RCC 7860 (cell line): Measurements from ENCODE around the gene LTB4R2.

ENCODE experiments used
- DNase-seq: peaks from one replicate; pipeline ENCODE4 v3.0.0-alpha.2; 2015; ENCODE audit warnings: low spot score
- FAIRE-seq: peaks from 2 replicates; lab custom pipeline; 2012; peaks lifted over from hg19 to GRCh38; lab: Jason Lieb, UNC

The LTB4R2 gene

GRCh38 chr14:24297190-24297964 lies 12.6 kb upstream of the LTB4R2 start:
- DNase-seq: peak; percentile 19

GRCh38 chr14:24298892-24299254 lies 11.1 kb upstream of the LTB4R2 start:
- DNase-seq: peak; percentile 59
- FAIRE-seq: no peak

More at GRCh38 chr14:24297190-24297964, 12.6 kb upstream of the LTB4R2 start:
- FAIRE-seq: no peak

DNA sequence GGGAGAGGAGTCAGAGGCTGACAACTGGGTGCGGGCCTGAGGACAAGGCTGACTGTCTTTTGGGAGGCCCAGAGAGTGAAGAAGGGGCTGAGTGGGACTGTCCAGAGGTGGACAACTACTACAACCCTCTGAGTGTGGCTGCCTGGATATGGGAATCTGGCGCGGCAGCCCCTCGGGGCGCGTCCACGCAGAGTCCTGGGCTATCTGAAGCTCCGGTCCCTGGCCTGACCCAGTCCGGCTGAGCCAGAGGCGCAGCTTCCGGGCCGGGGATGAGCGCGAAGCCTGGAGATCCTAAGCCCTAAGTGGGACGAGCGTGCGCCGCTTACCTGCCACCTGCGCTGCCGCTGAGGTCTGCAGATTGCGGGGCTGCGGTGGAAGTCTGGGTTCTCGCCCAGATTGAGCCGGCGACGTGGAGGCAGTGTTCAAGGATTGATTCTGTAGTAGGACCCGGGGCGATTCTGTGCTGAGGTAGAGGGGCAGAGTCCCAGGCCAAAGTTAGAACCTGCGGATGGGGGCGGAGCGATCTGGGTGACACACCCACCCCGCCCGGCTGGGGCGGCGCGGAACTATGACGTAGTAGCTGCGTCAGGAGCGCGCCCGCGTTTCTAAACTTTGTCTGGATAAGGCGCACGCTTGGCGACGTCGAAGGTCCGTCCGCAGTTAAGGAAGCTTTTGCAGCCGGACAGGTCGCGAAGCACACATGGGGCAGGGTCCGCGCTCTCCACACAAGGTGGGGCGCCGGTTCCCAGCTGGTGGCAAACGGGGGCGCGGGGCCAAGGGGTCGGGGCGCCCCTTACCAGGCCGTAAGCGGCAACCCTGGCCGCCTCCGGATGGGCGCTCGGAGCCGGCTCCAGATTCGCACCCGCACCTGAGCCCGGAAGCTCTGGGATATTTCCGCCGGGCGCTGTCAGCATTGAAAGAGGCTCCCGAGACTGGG lies 10.4 kb upstream of the LTB4R2 start, which contains the start of the genes DHRS1 and NOP9:
TSS of gene DHRS1 (minus strand) at position 526 of the 937 bp plus-strand sequence. CDS start 674 bp downstream, outside the sequence.
TSS of gene NOP9 (plus strand) at position 596 of the 937 bp plus-strand sequence. CDS start at position 701, 105 bp downstream.
- no peak for FAIRE-seq
- DNase-seq: peak; percentile 46

GRCh38 chr14:24300326-24300980 lies 9.5 kb upstream of the LTB4R2 start:
- FAIRE-seq: no peak

GRCh38 chr14:24304019-24304387 lies 5.9 kb upstream of the LTB4R2 start:
- DNase-seq (no peak), FAIRE-seq (no peak)

More at GRCh38 chr14:24300326-24300980, 9.5 kb upstream of the LTB4R2 start:
- no peak for DNase-seq

GRCh38 chr14:24307156-24307574 lies 2.8 kb upstream of the LTB4R2 start:
- FAIRE-seq (no peak), DNase-seq (no peak)

DNA sequence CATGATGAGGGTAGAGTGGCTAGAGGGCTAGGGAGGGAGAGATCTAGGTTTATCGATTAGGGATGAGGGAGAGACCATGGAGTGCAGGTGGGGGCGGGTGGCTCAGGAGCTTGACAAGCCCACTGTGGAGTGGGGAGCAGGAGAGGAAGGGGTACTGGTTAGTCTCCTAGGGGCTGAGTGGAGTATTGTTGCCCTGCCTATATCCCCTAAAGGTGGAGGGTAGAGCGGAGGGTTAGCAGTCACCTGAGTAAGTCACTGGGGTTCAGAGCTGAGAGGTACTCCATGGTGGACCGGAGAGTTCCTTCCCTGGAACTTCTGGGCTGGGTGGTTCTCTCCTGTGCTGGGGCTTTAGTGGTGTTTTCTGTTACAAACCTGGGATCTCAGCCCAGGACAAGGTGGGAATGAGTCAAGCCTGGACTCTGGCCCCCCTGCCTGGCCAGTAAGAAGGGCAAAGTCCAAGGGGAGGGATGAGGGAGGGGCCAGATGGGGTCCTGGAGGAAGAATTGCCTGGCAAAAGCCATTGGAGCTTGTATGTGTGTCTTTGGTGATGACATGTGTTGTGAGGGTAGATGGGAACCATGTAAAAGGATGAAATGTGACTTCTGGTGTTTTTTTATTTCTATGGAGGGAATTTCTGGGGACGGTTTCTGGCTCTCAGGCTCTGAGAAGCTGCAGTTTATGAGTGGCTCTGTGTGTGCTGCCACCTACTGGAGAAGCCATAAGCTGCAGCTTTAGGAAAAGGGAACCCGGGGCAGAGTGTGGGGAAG lies 2.2 kb upstream of the LTB4R2 start, which contains the start of gene CIDEB:
TSS of gene CIDEB (minus strand) at position 403 of the 767 bp plus-strand sequence. CDS start at position 284, 119 bp downstream.
- peak; percentile 24 for DNase-seq
- FAIRE-seq: no peak

- DNase-seq (no peak), FAIRE-seq (no peak)
Measured at GRCh38 chr14:24308342-24309124, 1.4 kb upstream of the LTB4R2 start.

- DNase-seq (no peak), FAIRE-seq (no peak)
Measured at GRCh38 chr14:24310265-24310645, 315 bp downstream of the LTB4R2 start.

DNA sequence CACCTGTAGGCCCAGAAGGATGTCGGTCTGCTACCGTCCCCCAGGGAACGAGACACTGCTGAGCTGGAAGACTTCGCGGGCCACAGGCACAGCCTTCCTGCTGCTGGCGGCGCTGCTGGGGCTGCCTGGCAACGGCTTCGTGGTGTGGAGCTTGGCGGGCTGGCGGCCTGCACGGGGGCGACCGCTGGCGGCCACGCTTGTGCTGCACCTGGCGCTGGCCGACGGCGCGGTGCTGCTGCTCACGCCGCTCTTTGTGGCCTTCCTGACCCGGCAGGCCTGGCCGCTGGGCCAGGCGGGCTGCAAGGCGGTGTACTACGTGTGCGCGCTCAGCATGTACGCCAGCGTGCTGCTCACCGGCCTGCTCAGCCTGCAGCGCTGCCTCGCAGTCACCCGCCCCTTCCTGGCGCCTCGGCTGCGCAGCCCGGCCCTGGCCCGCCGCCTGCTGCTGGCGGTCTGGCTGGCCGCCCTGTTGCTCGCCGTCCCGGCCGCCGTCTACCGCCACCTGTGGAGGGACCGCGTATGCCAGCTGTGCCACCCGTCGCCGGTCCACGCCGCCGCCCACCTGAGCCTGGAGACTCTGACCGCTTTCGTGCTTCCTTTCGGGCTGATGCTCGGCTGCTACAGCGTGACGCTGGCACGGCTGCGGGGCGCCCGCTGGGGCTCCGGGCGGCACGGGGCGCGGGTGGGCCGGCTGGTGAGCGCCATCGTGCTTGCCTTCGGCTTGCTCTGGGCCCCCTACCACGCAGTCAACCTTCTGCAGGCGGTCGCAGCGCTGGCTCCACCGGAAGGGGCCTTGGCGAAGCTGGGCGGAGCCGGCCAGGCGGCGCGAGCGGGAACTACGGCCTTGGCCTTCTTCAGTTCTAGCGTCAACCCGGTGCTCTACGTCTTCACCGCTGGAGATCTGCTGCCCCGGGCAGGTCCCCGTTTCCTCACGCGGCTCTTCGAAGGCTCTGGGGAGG lies 985 bp downstream of the LTB4R2 start, which contains the start of gene LTB4R:
TSS of gene LTB4R (plus strand) at position 857 of the 959 bp plus-strand sequence. CDS start 4,150 bp downstream, outside the sequence.
- FAIRE-seq: no peak
- DNase-seq: no peak

- no peak for FAIRE-seq
- DNase-seq: no peak
Measured at GRCh38 chr14:24311837-24312615, 2.1 kb downstream of the LTB4R2 start.

DNA sequence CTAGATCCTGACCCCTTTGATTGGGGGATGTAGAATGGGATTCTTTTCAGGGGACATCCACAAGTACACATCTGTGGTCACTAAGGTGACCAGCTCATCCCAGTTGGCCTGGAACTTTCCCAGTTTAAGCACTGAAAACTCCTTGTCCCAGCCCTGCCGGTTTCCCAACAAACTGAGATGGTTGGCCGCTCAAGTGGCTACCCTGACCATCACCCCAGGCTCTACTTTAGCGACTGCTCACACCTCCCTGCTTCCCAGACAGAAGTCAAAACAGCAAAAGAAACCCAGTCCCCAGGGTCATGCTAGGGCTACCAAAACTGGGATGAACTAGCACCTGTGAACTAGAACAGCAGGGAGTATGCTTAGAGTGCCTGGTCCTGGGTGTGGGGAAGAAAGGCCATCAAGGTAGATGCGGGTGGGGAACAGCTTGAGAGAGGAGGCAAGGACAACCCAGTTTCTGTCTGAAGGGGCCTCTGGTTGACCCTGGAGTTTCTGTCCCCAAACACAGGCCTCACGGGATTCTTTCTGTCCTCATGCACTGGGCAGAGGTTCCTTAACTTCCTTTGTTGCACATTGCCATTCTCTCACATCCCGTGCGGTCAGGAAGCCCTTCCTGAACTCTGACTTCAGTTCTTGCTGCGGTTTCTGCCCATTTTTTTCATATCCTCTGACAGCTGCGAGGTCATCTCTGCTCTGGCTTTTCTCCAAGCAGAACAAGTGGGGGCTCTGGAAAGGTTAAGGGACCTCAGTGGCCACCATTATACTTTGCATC lies 3.0 kb downstream of the LTB4R2 start:
- DNase-seq: peak; percentile 6
- FAIRE-seq: no peak

DNA sequence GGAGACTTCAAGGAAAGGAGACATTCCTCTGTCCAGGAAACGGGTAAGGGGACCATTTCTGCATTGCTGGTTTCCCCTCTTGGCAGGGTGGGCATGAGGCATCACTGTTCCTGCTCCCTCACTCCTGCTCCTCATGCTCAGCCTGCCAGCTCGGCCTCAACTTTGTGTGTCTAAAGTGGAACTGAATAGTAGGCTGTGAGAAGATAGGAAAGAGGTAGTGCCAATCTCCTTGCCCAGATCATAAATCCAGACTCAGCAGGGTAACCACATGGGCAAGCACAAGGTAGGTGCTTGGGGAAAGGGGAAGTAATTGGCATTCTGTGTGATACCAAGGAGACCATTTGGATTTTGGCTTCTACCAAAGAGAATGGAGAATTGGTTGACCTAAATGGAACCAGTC lies 4.0 kb downstream of the LTB4R2 start:
- DNase-seq (no peak), FAIRE-seq (no peak)

DNA sequence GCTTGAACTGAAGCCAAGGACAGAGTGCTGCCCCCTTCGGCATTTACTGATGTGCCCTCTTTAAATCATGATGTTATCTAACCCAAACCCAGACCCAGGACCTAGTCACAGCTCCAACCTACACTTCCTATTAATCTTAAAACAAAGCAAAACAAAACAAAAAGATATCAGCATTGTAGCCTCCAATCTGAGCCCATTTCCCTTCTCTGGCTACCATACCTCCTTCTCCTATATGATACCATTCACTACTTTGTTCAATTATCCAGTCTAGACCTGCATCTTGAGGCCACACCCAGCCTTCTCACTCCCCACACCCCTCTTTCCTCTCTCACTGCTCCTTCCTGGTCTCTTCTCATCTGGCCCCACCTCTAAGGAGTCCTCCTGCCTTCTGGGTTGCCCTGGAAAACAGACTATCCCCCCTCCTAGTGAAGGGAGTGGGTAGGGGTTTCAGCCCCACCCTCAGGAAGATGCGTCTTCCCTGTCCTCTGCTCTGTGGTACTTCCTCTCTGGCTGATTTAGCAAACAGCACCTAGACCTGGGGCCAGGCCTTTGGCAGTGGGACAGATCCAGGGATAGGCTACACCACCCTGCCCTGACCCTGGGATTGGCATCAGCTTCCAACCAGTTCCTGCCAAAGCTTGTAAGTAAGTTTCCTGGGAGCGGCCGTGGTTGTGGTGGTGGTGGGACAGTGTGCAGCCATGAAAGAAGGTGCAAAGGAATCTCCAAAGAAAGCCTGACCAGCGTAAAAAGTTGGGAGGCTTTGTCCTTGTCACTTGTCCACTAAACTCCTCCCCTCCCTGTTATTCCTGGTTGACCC lies 4.6 kb downstream of the LTB4R2 start:
- no peak for FAIRE-seq
- DNase-seq: no peak

GRCh38 chr14:24315243-24315806 lies 5.4 kb downstream of the LTB4R2 start:
- FAIRE-seq (no peak), DNase-seq (no peak)
